CD4-positive, alpha-beta T cell treated with Interleukin-2 at 100 ng/mL for 4 hours (primary cell): ENCODE results near the gene SETBP1.
"Not testable (repeated sequence)": the region's sequence is repeated elsewhere in the genome, so short reads cannot be mapped to it uniquely, and the experiment has no call there.

Experiments used
- DNase-seq: peaks from one replicate; pipeline ENCODE4 v3.0.0-alpha.2; 2020; ENCODE audit warnings: low spot score

SETBP1 gene

DNA sequence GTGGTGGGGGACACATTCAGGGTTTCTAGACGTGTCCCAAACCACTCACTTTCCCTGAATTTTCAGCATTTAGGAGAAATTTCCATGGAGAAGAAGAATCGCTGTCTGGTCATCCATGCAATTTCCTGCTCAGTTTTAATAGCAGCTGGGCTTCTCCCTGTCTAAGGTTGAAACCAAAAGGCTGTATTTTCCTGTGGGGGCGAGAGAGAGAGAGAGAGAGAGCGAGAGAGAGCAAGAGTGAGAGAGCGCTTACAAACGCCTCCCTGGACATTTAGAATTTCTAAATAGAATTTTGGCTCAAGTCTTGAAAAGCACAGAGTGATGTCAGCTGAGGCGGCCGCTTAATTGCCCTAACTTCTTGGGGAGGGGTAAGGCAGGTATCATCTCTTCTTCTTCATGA is 110.8 kb downstream of the SETBP1 start:
- no peak for DNase-seq

DNA sequence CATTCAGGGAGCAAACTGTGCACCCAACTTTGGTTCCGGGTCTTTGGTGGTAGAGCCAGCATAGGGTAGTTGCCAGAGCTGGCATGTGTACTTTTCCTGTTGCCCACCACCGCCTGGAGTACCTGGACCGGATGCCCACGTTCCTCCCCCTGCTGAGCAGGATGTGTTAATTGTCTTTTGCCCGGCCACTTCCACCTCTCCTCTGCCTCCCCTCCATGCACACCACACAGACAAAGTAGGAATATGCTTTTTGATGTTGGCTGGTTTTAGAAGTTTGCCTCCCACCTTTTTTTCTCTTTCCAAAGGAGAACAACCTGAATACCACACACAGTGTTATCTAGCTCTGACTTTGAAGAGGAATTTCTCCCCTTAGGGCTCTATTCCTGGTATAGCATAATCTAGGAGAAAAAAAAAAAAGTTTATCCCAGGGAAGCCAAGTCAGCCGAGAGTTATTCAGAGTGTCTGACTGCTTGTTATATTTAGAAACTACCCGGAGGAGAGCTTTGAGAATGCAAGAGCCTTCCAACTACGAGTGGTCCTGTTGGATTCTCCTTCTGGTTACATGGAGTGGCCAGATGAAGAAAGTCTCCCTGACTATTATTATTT is 111.9 kb downstream of the SETBP1 start:
- DNase-seq = no peak

DNA sequence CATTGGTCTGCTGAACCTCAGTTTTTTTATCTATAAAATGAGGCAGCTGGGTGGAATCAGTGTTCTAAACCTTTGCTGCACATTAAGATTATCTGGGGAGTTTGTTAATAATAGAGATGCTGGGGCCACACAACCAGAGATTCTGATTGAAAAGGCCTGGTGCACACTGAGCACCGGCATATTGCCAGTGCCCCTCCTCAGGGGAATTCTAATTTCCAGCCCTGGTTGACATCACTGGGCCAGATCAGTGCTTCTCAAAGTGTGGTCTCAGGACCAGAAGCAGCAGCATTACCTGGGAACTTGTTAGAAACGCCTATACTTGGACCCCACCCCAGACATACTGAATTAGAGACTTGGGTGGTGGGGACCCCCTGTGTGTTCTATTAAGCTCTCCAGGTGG is 112.5 kb downstream of the SETBP1 start:
- DNase-seq = no peak

DNA sequence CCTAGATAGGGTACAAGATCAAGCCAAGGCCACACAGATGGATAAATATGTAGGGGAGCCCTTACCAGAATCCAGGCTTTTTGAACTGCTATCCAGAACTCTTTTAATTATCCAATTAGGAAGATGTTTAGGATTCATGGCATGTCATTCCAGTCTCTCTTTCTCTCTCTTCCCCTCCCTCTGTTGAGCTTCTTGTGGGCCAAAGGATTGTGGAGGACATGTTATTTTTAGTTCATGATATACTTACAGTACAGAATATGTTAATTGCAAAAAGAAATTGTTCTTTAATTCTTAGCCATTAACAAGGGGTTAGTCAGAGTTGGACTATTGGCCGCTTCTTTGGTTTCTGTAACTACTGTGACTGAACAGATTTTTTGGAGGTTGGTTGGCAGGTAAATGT is 113.0 kb downstream of the SETBP1 start:
- DNase-seq = no peak

DNA sequence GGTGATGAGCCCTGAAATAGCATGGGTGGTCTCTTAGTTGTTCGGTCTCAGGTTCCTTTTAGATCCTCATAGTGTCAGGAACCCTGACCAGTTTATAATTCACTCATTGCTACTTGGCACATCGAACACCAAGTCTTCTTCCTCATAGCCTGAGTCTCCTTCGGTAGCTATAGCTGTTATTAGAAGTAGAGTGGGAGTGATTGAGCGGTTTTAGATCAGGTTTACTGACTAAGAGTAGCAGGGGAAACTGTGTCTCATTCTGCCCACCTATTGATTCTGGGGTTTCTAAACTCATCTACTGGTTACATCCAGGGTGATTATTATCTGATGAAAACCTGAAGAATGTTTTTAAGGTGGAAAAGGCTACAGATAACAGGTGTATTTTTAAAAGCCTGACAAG is 114.6 kb downstream of the SETBP1 start:
- DNase-seq = no peak

DNA sequence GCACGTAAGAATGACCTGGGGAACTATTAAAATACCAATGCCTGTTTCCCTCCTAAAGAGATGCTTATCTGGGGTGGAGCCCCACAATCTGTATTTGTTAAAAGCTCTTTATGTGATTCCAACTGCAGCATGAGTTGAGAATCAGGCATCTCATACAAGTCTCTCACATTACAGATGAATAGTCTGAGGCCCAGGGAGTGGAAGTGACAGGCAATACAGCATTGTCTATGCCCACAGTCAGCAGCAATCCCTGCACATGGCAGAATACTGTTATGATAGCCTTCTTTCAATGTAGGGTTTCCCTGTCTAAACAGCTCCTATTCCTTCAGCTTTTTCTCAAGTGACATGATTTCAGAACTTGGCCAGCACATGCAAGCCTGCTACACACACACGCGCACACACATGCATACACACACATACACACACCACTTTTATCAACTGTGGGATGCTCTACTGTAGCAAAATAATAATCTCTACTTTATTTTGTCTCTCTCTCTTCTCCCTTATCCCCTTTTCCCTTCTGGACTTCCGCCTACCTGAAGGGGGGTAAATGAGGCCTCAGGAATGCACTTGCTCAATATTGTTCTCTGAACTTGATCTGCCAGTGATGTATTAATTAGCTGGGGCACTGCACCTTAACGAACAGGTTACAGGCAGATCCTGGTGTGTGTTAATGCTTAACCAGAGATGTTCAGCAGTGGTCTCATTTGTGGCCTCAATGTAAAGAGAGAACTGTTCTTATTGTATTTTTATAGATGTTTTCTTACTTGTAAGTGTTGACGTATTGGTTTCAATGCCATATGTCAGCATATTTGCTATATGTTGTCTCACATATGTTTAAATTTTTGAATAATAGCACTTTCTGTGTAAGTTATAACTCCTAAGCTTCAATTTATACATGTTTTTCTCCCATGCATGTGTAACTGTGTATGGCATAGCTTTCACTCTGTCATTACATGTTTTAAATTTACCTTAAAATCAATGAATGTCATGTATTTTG is 116.0 kb downstream of the SETBP1 start:
- no peak for DNase-seq

DNA sequence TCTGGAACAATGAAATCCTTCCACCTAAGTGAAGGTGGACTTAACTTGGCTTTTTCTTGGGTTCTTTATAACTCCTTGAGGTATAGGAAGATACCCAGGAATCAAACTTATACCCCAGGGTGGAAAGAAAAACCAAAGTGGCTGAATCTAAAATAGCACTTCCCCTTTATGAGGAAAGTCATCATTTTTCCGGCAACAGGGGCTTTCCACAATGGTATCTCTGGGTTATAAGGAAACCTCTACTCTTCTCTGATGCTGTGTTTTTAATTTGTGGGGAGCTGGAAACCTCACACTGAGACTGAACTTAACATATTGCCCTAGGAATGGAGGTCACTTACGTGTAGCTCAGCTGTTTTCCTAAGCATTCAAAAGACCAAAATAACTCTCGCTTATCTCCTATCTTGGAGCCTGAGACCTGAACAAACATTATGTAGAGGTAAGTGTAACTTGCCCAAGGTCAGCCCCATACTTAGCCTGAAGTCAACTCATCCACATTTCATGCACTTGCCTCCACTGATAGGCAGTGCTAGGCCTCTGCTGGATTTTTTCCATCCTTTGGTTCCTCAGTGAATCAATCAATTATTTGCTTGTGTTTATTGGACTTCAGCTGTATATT is 117.9 kb downstream of the SETBP1 start:
- no peak for DNase-seq

DNA sequence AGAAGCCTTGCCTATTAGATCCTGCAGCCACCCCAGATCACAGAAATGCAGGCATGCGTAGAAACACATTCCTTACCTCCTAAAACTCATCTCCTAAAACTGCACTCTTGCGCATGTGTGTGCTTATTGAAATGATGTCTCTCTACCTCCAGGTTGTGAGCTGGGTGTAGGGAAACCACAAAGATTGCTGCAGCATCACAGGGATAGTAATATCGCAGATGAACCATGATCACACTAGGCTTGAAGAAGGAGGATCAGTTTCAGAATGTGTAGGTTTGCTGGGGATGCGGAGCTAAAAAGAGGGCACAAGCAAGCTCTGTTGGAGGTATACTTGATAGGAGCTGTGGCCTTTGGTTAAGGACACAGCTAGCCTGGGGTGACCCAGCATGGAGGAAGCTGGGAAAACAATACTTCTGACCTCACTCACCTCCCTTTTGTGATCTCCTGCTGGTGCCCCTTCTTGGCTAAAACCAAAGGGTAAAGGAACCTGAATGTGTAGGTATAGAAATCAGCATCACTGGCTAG is 118.8 kb downstream of the SETBP1 start:
- DNase-seq = no peak

DNA sequence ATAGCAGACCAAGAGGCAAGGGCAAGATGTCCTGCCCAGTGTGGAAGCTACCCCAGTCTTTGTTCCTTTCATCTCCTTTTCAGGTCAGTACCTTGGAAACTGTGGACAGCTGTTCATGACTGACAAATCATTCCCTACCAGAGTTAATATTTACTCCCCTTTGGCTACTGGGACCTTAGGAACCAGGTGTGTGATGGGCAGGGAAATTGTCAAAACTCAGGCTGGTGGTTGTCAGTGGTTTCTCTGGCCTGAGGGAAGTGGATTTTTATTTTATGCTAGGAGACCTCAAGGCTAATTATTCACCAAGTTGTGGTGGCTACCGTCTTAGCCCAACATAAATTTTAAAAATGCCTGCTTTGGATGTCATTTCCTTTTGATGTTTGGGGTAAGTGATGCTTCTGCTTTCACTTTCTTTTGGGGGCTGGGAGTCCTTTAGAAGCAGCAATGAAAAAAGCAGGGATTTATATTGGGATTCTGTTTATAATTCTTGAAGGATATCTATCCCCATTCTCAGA is 119.3 kb downstream of the SETBP1 start:
- no peak for DNase-seq

DNA sequence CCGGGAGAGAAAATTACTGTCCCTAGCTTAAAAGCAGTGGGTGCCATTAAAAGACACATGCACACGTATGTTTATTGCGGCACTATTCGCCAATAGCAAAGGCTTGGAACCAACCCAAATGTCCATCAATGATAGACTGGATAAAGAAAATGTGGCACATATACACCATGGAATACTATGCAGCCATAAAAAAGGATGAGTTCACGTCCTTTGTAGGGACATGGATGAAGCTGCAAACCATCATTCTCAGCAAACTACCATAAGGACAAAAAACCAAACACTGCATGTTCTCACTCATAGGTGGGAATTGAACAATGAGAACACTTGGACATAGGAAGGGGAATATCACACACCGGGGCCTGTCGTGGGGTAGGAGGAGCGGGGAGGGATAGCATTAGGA is 120.1 kb downstream of the SETBP1 start:
- DNase-seq = not testable (repeated sequence)

DNA sequence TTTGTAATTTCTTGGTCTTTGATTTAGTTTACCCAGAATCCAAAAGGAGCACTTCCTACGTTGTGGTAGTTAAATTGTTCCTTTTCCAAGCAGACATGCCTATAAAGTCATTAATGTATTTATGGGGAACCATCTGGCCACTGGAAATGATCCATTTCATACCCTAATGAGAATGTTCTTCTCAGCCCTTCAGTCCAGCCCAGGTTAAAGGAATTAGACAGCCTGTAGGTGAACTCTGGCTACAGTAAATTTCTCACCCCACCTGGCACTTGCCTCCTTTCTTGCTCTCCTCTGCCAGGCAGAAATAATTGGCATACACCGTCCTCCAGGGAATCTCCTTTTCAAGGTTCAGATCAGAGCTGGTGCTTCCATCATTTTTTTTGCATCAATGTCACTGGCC is 121.1 kb downstream of the SETBP1 start:
- no peak for DNase-seq

DNA sequence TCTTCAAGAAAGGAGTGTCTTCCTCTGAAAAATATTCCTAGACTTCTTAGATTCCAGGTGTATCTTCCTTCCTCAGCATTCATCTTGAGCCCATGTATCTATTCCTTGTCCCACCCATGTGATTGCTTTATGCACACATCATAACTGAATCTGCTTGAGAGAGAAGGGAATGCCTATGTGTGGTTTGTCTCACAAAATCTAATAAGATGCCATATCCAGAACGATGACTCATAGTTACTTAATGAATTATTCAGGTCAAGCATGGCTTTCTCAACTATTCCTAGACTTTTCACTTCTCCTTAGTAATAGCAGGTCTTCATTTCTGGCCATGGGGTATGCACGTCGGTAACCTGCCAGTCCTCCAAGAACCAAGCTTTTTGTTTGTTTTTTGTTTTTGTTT is 121.8 kb downstream of the SETBP1 start:
- DNase-seq = no peak

DNA sequence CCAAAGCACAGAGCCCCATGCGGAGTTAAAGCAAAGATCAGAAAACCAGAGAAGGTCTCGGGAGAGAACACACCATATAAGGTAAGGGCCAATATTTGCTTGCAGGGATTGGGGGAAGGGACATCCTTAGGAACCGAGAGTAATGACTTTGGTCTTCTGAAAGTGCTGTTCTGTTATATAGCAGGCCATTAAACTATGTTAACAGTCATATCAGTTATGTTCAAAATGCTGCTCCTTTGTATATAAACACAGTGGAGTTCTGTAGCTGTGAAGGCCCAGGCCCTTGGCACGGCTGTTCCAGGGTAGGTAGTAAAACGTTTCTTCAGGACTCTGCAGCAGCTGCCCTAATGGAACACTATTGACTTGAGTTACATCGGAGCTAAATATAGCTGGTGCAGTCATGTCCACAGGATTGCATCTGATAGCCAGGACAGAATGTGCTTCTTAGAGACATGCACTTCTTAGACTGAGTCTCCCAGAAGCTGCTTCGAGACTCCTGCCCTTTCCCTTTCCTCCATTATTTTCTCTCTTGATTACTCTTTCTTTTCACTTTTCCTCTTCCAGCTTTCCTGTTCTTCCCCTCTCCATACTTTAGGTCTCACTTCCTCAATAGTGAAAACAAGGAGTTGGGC is 122.4 kb downstream of the SETBP1 start:
- no peak for DNase-seq

DNA sequence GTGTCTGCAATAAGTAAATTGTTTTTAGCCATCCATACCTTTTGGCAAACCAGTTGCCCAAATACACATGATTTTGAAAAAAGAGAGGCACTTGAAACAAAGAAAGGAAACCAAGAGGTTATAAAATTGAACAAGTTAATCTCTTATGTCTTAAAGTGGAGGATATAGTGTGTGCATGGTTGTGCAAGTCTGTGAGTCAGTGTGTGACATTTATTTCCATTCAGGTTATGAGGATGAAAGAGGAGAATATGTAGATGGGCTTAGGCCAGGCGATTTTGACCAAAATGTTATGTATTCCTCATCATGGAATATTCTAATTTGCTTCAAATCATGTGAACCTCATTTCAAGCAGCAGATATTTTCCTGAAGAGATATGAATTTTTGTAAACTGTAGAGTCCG is 123.3 kb downstream of the SETBP1 start:
- DNase-seq = no peak

DNA sequence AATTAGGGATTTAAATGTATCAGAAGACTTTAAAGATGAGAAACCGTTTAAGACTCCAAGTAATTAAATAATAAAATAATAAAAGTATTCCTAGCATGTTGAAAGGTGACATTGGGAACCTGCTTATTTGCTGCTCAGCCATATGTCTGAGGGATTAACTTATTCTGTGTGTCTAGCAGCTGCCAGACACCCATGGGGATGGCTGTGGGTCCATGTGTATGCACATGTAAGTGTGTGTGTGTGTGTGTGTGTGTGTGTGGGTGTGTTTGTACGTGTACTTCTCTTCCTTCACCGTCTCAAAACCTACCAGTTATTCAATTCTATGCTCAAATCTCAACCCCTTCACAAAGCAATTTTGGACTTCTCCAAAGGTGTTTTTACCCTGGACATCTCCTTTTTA is 124.5 kb downstream of the SETBP1 start:
- DNase-seq = no peak

DNA sequence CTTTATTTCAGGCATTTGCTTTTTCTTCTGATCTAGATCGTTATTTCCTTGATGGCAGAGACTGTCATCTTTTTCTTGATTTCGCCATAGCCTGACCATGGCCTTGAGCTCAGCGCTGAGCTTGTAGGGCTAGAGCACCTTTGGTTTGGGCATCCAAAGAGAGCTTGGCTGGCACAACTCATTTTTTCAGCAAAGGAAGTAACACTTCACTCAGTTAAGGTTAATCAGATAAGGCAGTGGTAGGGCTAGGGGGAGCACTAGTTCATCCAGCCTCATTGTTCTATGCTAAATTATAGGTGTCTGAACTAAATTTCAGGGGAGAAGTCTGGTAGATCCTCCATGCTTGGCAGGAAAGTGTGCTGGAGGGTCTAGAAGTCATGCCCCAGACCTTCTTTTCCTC is 125.0 kb downstream of the SETBP1 start:
- peak; percentile 20 for DNase-seq

DNA sequence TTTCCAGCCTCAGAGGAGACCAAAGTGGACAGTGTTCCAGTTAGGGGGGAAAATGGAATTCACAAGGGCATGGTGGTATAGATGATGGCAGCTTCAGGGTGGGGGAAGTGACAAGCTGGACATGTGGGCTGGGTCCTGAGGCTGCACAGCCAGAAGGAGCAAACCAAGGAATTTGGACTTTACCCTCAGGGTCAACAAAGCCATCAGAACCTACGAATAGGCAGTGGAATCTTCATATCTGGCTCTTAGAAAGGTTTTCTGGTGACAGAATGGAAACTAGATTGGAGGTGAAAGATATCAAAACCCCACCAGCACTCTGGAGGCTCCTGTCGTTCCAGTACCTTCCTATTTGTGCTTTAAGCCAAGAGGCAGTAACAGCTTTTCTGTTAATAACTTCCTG is 127.1 kb downstream of the SETBP1 start:
- no peak for DNase-seq

DNA sequence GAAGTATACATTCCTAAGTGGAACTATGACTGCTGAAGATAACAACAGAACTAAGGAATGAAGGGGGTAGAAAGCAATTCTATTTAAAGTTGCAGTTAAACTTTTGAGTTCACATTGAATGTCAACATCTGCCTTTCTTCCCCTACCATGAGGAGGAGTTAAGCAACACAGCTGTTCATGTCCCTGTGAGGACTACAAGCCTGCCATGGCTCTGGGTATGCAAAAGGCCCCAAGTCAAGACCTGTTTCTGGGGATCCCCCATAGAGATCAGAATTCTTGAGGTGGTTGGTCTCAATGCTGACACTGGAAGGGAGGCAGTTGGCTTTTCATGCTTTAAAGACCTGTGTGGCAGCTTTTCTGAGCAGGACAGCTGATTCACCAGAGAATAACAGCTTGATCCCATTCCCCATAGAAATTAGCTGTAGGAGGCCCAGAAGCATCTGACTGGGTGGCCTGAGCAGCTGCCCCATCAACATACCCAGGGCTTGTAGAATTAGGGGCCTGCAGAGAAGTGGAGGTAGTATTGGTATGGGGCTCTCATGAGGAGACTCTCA is 131.0 kb downstream of the SETBP1 start:
- DNase-seq = no peak

DNA sequence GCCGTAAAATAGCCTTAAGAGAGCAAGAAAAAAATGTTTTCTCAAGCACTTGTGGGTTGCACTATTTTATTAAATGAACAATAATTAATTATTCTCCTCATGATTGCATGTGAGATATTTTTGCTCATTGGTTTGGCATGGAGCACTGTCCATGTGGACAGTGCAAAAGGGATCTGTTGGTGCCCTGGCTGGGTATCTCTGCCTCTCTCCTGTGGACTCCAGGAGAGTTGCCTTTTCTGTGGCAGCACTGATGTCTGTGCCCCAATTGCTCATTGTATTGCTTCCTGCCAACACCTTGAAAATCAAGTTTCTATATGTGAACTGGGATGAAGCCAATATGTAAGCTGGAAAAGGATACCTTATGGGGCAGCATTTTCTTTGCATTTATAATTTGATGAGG is 131.7 kb downstream of the SETBP1 start:
- DNase-seq = no peak

DNA sequence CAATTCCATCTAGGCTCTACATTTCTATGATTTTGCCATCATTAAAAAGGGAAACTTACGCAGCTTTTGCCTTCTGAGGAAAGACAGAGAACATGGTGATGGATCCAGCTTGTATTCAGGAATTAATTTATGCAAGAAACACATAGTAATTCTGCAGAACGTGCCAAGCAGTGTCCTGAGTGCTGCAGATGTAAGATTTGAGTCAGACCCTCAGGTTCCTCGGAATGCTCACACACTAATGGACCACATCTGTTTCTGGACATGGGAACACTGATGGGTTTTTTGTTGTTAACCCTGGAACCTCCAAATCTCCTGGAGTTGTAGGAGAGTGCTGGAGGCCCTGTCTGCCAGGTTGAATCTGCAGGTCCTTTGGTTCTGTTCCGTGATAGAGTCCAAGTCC is 132.9 kb downstream of the SETBP1 start:
- DNase-seq = no peak

DNA sequence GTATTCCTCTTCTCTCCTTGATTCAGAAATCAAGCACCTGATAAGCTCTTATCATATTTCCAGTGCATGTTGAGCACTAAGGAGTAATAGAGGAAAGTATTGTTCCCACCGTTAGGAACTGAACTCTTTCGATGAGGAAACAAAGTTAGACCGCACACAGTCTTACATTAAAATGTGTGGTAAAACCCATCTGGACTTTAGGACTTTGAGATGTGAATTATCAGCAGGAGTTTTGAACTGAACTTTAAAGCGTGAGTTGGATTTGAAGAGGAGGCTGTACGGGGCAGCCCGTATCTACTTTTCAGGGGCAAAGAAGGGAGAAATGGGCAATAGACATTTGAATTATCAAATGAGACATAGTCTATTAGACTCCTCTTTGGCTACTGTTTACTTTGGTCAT is 134.4 kb downstream of the SETBP1 start:
- DNase-seq = no peak

DNA sequence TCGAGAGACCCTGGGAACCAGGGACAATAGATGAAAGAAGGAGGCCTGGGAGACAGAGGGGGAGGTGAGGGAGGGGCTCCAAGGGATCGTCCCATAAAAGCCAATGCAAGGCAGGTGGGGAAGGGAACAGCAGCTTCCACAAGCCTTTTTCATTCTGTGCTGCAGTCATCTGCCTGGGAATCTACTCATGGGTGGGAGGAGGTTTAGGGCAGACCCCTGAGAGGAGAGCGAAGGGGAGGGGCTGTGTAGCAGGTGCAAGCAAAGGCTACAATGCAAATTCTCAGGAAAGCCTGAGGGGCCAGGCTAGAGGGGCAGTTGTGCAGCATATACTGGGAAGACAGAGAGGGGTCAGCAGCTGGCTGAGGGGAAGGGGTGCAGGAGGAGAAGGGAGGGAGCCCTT is 135.4 kb downstream of the SETBP1 start:
- no peak for DNase-seq
